Left colon (tissue), 2 donors: ENCODE data around the gene MRTFB. TPM values are rescaled to one million over a fixed set of nuclear protein-coding genes. Genes with fewer than 3 reads are reported as not detected.

Experiments used
- ATAC-seq: fragments of 200-7000 bp; cut with Tn5 transposase; one replicate; pipeline ENCODE4 v1.9.1; 2020; ENCODE audit warnings: mild to moderate bottlenecking, moderate library complexity
- DNase-seq, 2 donors: peaks; one replicate each; pipeline ENCODE4 v3.0.0-alpha.2; 2020
- intact Hi-C, 2 donors: fragments of 100-400 bp; cut with DNase I in 1 of 2; cut with micrococcal nuclease in 1 of 2; formaldehyde crosslinking; loops; one replicate each; pipeline versions ENCODE4 v1.11.2 to v1.14.0; 2022; cut with DNase I, micrococcal nuclease
- total RNA-seq, 2 donors: library from RNA; stranded (reverse); fragmentation: NEBNext Ultra II Directional; extraction: Animal tissue kit (Norgen Biotek cat#: 25700); gene quantifications; one replicate each; pipeline ENCODE4 v1.2.1, GENCODE V29; 2021
- donor health status: DM: no; HTN: no; CAD: no.
- donor health status: DM: yes; HTN: yes; CAD: no.

Gene MRTFB
- total RNA-seq, 2 donors from 2014 or later, result 40.0 to 44.7 TPM

DNA sequence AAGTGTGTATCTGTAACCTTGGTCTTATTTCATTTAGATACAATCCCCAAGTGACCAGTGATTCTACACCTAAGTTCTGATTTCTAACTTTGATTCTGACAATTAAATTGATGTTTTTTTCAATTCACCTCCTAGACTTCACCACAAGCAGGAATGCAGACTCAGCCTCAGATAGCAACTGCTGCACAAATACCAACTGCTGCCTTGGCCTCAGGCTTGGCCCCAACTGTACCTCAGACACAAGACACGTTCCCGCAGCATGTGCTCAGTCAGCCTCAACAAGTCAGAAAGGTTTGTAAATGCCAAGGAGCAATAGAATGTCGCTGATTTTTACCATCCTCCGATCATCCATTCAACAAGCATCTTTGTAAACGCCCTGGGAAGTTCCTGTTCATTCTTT is 177.7 kb downstream of the MRTFB start:
- ATAC-seq (no peak), DNase-seq (no peak)
- intact Hi-C loops, result loop anchor here in 1 of 2 donors (10.0 kb wide), 1 partner anchor 324 kb away; the partner anchor contains the start of gene ERCC4

DNA sequence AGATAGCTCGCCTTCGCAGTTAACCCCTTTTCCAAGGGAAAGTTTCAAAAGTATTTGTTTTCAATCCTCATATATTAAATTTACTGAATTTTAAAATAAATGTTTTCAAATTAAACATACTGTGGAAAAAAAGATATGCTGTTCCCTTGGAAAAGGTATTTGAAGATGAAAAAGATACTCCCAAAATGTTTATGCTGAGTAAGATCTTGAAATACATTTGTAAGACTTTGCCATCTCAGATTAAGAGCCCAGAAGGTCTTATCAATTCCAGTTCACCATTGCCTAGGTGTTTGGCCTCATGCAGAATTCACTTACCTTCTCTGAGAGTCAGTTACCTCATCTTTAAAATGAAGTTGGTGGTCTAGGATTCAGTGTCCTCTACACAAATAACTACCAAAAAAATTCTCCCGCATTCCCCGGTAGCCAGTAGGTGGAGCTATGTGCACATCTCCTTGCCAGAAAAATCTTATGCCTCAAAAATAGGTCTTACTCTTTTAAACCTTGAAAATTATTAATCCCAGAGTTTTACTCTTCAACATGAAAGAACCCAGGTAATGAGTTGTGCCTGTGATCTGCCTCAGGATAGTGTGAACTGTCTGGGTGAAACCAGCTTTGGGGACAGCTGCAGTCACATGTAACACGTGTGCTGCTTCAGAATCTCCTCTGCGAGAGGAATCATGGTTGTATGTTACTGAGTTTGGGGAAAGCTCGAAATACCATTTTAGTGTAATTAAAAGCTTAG is 178.3 kb downstream of the MRTFB start:
- DNase-seq (peak in 1 of 2 donors; percentile 27), ATAC-seq (peak; percentile 47)
- intact Hi-C loops, result loop anchor here in 1 of 2 donors (5.0 to 10.0 kb wide), 3 partner anchors 278 to 355 kb away; partner anchors contain the start of gene ERCC4

- intact Hi-C loops, result loop anchor here in 1 of 2 donors (5.0 to 10.0 kb wide), 2 partner anchors 276 to 353 kb away; no protein-coding TSS in a partner anchor
- no peak for DNase-seq
- ATAC-seq, result no peak
Observed at GRCh38 chr16:14251419-14251818, 180.3 kb downstream of the MRTFB start.

DNA sequence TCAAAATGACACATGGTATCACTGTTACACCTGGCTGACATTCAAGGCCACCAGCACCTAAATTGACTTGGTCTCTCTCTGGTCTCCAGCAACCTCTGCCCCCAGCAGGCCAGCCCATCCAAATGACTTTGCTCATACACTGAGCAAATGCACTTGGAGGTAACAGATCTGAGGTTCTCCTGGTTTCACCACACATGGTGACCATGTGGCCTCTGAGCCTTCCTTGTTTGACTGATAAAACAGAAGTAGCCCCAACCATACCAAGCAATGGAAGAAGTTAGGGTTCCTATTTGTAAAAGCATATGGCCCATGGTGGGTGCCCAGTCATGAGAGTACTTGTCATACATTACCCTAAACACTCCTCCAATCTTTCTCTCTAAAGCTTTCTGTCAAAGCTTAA is 181.7 kb downstream of the MRTFB start:
- no peak for ATAC-seq
- intact Hi-C loops, result loop anchor here in 1 of 2 donors (5.0 to 10.0 kb wide), 2 partner anchors 274 to 352 kb away; no protein-coding TSS in a partner anchor

GRCh38 chr16:14263011-14263410 is 191.9 kb downstream of the MRTFB start:
- DNase-seq, result no peak
- no peak for ATAC-seq
- intact Hi-C loops, result no loop called here

More for the DNA sequence above, 181.7 kb downstream of the MRTFB start:
- no peak for DNase-seq

GRCh38 chr16:14263769-14264168 is 192.7 kb downstream of the MRTFB start:
- DNase-seq, result no peak
- ATAC-seq, result no peak
- intact Hi-C loops, result no loop called here

DNA sequence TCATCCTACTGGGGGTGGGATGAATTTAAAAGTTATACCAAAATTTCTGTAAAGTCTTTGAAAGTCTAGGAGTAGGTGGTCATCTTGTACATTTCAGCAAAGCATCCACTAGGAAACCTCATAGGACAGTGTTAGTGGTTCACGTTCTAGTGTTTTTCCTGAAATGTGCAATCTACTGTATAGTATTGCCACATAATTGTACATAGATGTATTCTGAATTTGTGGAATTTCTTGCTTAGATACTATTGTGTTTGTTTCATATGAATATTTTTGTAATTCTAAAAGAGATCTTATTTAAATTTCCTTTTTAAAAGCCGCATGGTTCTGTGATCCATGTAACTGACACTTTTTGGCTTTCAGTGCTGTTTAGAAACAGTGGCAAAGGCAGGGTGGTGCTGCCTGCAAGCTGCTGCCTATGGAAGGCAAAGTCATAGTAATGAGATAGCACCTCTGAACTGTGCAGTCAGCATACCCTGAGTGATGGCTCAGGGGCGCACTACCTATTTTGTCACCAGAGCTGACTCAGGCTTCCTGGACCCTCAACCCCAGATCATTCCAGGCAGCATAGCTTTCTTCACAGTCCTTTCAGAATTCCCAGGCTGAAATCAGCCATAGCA is 193.3 kb downstream of the MRTFB start:
- ATAC-seq (no peak), DNase-seq (no peak)
- intact Hi-C loops, result no loop called here

GRCh38 chr16:14268073-14268472 is 197.0 kb downstream of the MRTFB start:
- intact Hi-C loops, result no loop called here
- no peak for DNase-seq
- no peak for ATAC-seq

- DNase-seq, result no peak
- intact Hi-C loops, result no loop called here
- ATAC-seq, result no peak
Observed at GRCh38 chr16:14275934-14276333, 204.8 kb downstream of the MRTFB start.

DNA sequence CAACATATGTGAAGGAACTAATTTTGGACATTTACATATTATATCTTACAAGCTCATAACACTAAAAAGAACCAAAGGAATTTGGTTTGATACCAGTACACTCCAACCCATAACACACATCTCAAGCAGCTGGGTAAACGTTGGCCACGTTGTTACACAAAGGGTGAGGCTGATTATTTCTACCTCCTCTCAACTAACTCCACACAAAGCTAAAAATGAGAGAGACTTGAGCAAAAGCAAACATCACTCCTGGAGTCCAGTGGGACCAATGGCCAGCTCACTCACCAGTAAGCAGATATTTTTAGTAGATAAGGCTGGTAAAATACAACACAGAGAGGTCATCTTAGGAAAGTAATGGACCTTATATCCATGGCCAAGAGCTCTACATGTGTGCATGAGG is 207.6 kb downstream of the MRTFB start:
- ATAC-seq, result no peak
- intact Hi-C loops, result no loop called here

GRCh38 chr16:14280541-14280940 is 209.4 kb downstream of the MRTFB start:
- DNase-seq (no peak), ATAC-seq (no peak)
- intact Hi-C loops, result no loop called here

More for the DNA sequence above, 207.6 kb downstream of the MRTFB start:
- DNase-seq, result no peak

GRCh38 chr16:14283786-14284185 is 212.7 kb downstream of the MRTFB start:
- DNase-seq, result no peak
- intact Hi-C loops, result no loop called here
- no peak for ATAC-seq

GRCh38 chr16:14284371-14284770 is 213.3 kb downstream of the MRTFB start:
- DNase-seq (no peak), ATAC-seq (no peak)
- intact Hi-C loops, result no loop called here

GRCh38 chr16:14284930-14285512 is 213.9 kb downstream of the MRTFB start:
- ATAC-seq (peak; percentile 68), DNase-seq (no peak)
- intact Hi-C loops, result loop anchor here in 1 of 2 donors (5.0 kb wide), 1 partner anchor 363 kb away; the partner anchor contains the start of gene ERCC4

DNA sequence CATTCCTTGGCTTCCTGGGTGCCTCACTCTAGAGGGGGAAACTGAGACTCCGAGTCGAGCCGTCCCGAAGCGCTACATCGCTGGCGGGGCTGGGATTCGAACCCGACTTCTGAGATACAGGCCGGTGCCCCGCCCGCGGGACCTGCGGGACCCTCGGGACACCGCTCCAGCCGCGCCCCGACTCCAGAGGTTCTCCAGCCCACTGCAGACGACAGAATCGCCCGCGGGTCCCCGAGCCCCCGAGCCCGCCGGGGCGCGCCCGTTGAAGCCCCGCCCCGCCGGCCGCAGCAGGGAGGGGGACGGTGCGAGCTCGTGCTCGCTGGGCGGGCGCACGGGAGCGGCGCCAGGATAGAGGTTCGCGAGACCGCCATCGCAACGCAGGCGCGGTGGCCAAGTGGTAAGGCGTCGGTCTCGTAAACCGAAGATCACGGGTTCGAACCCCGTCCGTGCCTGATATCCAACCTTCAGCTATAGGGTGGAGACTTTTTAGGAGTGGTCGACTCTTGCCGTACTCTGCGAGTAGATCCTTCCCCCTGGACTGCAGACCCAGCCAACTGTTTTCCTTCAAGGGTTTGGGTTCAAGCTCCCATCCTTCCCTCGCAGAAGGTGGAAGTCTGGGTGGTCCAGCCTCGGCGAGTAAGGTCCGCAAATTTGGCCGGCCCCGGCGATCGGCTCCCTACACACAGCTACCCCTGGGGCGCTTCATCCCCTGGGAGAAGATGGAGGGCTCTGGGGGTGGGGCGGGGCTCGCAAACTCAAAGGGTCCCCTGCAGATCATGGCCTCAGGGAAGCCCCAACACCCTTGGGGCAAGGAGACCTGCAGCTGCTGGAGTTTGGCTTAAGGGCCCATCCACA is 214.6 kb downstream of the MRTFB start:
- DNase-seq, result peak; percentile 79 to 94
- ATAC-seq, result peak; percentile 88
- intact Hi-C loops, result loop anchor here in 1 of 2 donors (5.0 kb wide), 1 partner anchor 363 kb away; the partner anchor contains the start of gene ERCC4

GRCh38 chr16:14286368-14287230 is 215.5 kb downstream of the MRTFB start:
- no peak for ATAC-seq
- DNase-seq, result peak in 1 of 2 donors; percentile 46
- intact Hi-C loops, result loop anchor here in 1 of 2 donors (5.0 kb wide), 1 partner anchor 364 kb away; the partner anchor contains the start of gene ERCC4

GRCh38 chr16:14289692-14290340 is 218.7 kb downstream of the MRTFB start:
- ATAC-seq (no peak), DNase-seq (no peak)
- intact Hi-C loops, result loop anchor here in 1 of 2 donors (5.0 kb wide), 1 partner anchor 368 kb away; the partner anchor contains the start of gene ERCC4
